Measurements from ENCODE around the gene C1orf226. TPM values are rescaled to one million over a fixed set of nuclear protein-coding genes. Genes with fewer than 3 reads are reported as not detected.
"Not testable (repeated sequence)": the region's sequence is repeated elsewhere in the genome, so short reads cannot be mapped to it uniquely, and the experiment has no call there.

Gene C1orf226
- total RNA-seq, 1 donor from 2014 or later, result 0.52 TPM

DNA sequence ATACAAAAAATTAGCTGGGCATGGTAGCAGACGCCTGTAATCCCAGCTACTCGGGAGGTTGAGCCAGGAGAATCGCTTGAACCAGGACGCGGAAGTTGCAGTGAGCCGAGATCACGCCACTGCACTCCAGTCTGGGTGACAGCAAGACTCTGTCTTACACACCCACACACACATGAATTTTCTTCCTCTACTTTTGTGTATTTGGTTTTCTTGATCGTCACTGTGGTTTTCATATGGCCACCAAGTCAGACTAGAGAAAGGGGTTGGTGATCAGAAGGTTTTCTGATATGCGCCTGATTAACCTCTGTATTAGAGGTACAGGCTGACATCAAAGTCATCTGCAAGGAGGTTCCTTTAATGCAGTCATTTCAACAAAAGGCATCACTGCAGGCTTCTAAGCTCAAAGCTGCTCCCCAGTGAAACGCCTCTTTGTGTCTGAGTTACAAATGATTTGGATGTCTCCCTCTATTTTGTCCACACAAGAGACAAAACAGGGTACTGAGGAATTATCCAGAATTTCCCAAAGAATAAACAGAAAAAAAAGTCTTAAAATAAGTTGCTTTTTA is 19.3 kb downstream of the C1orf226 start:
- Histone ChIP-seq H3K9me3 (ENCODE audit: control insufficient read depth in 3 of 3, low read length in 3 of 3) (no peaks in the 10 kb centered on the region), H3K27ac (ENCODE audit: low read depth, low read length) (no peak overlapping the region), H3K27me3 (ENCODE audit: control insufficient read depth in 3 of 3, insufficient read depth in 3 of 3, low read length in 3 of 3) (peaks cover 0 to 13% (median 3%) of the 10 kb centered on the region in 3 donors), H3K9ac (ENCODE audit: low read depth in 1 of 3, low read length in 3 of 3) (no peak overlapping the region), H3K36me3 (ENCODE audit: control insufficient read depth in 3 of 3, insufficient read depth in 3 of 3, low read length in 3 of 3) (no peaks in the 10 kb centered on the region), H3K4me3 (ENCODE audit: low read length in 3 of 3) (no peak overlapping the region), H3K4me1 (ENCODE audit: control insufficient read depth in 3 of 3, insufficient read depth in 3 of 3, low read length in 3 of 3) (no peaks in the 10 kb centered on the region)

DNA sequence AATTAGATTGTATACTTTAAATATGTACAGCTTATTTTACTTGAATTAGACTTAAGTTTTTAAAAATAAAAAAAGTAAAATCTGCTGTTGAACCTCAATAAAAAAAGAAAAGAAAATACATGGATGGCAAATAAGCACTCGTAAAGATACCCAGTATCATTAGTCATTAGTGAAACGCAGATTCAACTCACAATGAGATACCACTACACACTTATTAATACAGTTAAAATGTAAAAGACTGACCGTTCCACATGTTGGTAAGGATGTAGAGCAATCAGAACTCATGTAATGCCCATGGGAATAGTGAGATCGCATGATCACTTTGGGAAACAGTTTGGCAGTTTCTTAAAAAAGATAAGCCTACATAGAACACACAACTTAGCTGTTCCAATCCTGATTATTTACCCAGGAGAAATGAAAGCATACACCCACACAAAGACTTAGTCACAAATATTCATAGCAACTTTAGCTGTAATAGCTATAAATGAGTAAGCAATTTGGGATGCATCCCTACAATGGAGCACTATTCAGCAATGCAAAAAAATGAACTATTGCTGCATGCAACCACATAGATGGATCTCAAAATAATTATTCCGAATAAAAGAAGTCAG is 23.1 kb downstream of the C1orf226 start:
- H3K4me3 ChIP-seq (ENCODE audit: low read length in 3 of 3), result no peak overlapping the region
- H3K27ac ChIP-seq (ENCODE audit: low read depth, low read length), result no peak overlapping the region
- no peaks in the 10 kb centered on the region for H3K4me1 ChIP-seq (ENCODE audit: control insufficient read depth in 3 of 3, insufficient read depth in 3 of 3, low read length in 3 of 3)
- no peaks in the 10 kb centered on the region for H3K9me3 ChIP-seq (ENCODE audit: control insufficient read depth in 3 of 3, low read length in 3 of 3)
- no peak overlapping the region for H3K9ac ChIP-seq (ENCODE audit: low read depth in 1 of 3, low read length in 3 of 3)
- no peaks in the 10 kb centered on the region for H3K36me3 ChIP-seq (ENCODE audit: control insufficient read depth in 3 of 3, insufficient read depth in 3 of 3, low read length in 3 of 3)
- H3K27me3 ChIP-seq (ENCODE audit: control insufficient read depth in 3 of 3, insufficient read depth in 3 of 3, low read length in 3 of 3), result peaks cover 0 to 4% (median under 1%) of the 10 kb centered on the region in 3 donors

DNA sequence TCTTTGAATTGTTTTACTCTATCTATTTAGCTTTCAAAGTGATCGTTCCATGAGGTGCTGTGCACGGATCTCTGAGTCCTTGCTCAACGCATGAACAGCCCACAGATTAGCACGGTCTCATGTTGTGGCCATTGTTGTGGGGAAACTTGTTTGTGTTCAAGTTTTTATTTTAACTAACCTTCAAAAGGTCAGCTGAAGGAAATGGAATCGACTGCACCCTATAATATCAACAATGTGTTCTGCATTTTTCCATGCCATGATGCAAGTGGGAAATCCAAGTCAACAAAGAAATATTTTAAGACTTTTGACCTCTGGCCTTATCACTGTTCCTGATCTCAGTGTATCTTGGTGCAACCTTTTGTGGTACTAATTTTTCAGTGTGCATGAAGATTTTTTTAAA is 24.3 kb downstream of the C1orf226 start:
- H3K4me3 ChIP-seq (ENCODE audit: low read length in 3 of 3), result no peak overlapping the region
- no peak overlapping the region for H3K27ac ChIP-seq (ENCODE audit: low read depth, low read length)
- no peaks in the 10 kb centered on the region for H3K9me3 ChIP-seq (ENCODE audit: control insufficient read depth in 3 of 3, low read length in 3 of 3)
- no peaks in the 10 kb centered on the region for H3K4me1 ChIP-seq (ENCODE audit: control insufficient read depth in 3 of 3, insufficient read depth in 3 of 3, low read length in 3 of 3)
- H3K27me3 ChIP-seq (ENCODE audit: control insufficient read depth in 3 of 3, insufficient read depth in 3 of 3, low read length in 3 of 3), result peaks cover 0 to 2% (median 0%) of the 10 kb centered on the region in 3 donors
- H3K9ac ChIP-seq (ENCODE audit: low read depth in 1 of 3, low read length in 3 of 3), result no peak overlapping the region
- no peaks in the 10 kb centered on the region for H3K36me3 ChIP-seq (ENCODE audit: control insufficient read depth in 3 of 3, insufficient read depth in 3 of 3, low read length in 3 of 3)

GRCh38 chr1:162406811-162407210 is 25.3 kb downstream of the C1orf226 start:
- no peak overlapping the region for H3K4me3 ChIP-seq (ENCODE audit: low read length in 3 of 3)
- H3K27me3 ChIP-seq (ENCODE audit: control insufficient read depth in 3 of 3, insufficient read depth in 3 of 3, low read length in 3 of 3), result peaks cover 0 to 5% (median 0%) of the 10 kb centered on the region in 3 donors
- H3K36me3 ChIP-seq (ENCODE audit: control insufficient read depth in 3 of 3, insufficient read depth in 3 of 3, low read length in 3 of 3), result no peaks in the 10 kb centered on the region
- H3K9ac ChIP-seq (ENCODE audit: low read depth in 1 of 3, low read length in 3 of 3), result no peak overlapping the region
- H3K4me1 ChIP-seq (ENCODE audit: control insufficient read depth in 3 of 3, insufficient read depth in 3 of 3, low read length in 3 of 3), result no peaks in the 10 kb centered on the region
- H3K27ac ChIP-seq (ENCODE audit: low read depth, low read length), result no peak overlapping the region
- H3K9me3 ChIP-seq (ENCODE audit: control insufficient read depth in 3 of 3, low read length in 3 of 3), result no peaks in the 10 kb centered on the region

DNA sequence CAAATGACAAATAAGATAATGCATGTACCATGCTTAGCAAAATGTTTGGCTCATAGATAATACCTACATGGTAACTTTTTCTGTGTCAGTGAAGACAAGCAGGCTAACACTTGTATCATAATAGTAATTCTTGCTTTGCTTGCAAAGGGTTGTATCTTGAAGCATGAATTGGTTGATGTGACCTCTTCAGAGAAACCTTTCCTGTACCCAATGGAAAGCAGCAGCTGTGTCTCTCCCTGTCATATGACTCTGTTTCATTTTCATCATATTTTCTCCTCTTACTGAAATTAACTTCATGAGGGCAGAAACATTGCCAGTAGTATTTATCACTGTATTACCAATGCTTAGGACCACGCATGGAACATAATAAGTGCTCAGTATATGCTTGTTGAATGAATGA is 26.0 kb downstream of the C1orf226 start:
- no peaks in the 10 kb centered on the region for H3K36me3 ChIP-seq (ENCODE audit: control insufficient read depth in 3 of 3, insufficient read depth in 3 of 3, low read length in 3 of 3)
- H3K27ac ChIP-seq (ENCODE audit: low read depth, low read length), result no peak overlapping the region
- peaks cover 0 to 6% (median 0%) of the 10 kb centered on the region in 3 donors for H3K27me3 ChIP-seq (ENCODE audit: control insufficient read depth in 3 of 3, insufficient read depth in 3 of 3, low read length in 3 of 3)
- no peak overlapping the region for H3K9ac ChIP-seq (ENCODE audit: low read depth in 1 of 3, low read length in 3 of 3)
- H3K9me3 ChIP-seq (ENCODE audit: control insufficient read depth in 3 of 3, low read length in 3 of 3), result no peaks in the 10 kb centered on the region
- no peak overlapping the region for H3K4me3 ChIP-seq (ENCODE audit: low read length in 3 of 3)
- no peaks in the 10 kb centered on the region for H3K4me1 ChIP-seq (ENCODE audit: control insufficient read depth in 3 of 3, insufficient read depth in 3 of 3, low read length in 3 of 3)

GRCh38 chr1:162412002-162412401 is 30.5 kb downstream of the C1orf226 start, which contains the start of gene SH2D1B:
SH2D1B (minus strand) TSS chr1:162412136; CDS start chr1:162412016, 120 bp downstream.
- Histone ChIP-seq H3K36me3 (ENCODE audit: control insufficient read depth in 3 of 3, insufficient read depth in 3 of 3, low read length in 3 of 3) (no peaks in the 10 kb centered on the region), H3K4me1 (ENCODE audit: control insufficient read depth in 3 of 3, insufficient read depth in 3 of 3, low read length in 3 of 3) (no peaks in the 10 kb centered on the region), H3K4me3 (ENCODE audit: low read length in 3 of 3) (no peak within 1 kb of the TSS), H3K27ac (ENCODE audit: low read depth, low read length) (no peak within 1 kb of the TSS), H3K27me3 (ENCODE audit: control insufficient read depth in 3 of 3, insufficient read depth in 3 of 3, low read length in 3 of 3) (peaks cover 0 to 6% (median 0%) of the 10 kb centered on the region in 3 donors), H3K9ac (ENCODE audit: low read depth in 1 of 3, low read length in 3 of 3) (no peak within 1 kb of the TSS), H3K9me3 (ENCODE audit: control insufficient read depth in 3 of 3, low read length in 3 of 3) (no peaks in the 10 kb centered on the region)

DNA sequence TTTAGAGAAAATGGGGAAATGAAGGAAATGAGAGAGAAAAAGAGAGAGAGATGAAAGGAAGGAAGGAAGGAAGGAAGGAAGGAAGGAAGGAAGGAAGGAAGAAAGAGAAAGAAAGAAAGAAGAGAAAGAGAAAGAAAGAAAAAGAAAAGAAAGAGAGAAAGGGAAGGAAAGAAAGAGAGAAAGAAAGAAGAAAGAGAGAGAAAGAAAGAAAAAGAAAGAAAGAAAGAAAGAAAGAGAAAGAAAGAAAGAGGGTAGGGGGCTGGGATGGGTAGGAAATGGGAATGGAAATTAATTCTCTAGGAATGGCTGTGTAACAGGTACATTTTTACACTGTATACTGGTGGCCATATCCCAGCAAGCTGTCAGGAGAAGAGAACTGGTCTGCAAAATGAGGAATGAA is 34.7 kb downstream of the C1orf226 start:
- H3K27me3 ChIP-seq (ENCODE audit: control insufficient read depth in 3 of 3, insufficient read depth in 3 of 3, low read length in 3 of 3), result peaks cover 0 to 6% (median 0%) of the 10 kb centered on the region in 3 donors
- H3K36me3 ChIP-seq (ENCODE audit: control insufficient read depth in 3 of 3, insufficient read depth in 3 of 3, low read length in 3 of 3), result no peaks in the 10 kb centered on the region
- no peak overlapping the region for H3K4me3 ChIP-seq (ENCODE audit: low read length in 3 of 3)
- no peak overlapping the region for H3K27ac ChIP-seq (ENCODE audit: low read depth, low read length)
- H3K4me1 ChIP-seq (ENCODE audit: control insufficient read depth in 3 of 3, insufficient read depth in 3 of 3, low read length in 3 of 3), result no peaks in the 10 kb centered on the region
- H3K9me3 ChIP-seq (ENCODE audit: control insufficient read depth in 3 of 3, low read length in 3 of 3), result no peaks in the 10 kb centered on the region
- no peak overlapping the region for H3K9ac ChIP-seq (ENCODE audit: low read depth in 1 of 3, low read length in 3 of 3)

DNA sequence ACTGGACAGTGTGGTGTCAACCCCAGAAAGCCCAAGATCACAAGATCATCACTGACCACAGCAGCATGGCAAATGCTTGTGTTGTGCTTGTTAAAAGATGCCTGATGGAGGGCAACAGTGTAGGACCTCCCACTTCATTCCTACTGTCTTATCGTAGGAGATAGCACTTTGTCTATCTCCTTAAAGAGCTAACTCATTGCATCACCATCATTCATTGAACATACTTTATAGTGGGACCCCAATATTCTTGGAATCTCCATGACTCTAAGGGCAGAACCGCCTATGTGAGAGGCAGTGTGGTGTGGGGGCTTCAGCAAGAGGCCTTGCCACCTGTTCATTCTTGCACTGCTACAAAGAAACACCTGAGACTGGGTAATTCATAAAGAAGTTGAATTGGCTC is 35.4 kb downstream of the C1orf226 start:
- H3K27ac ChIP-seq (ENCODE audit: low read depth, low read length), result no peak overlapping the region
- H3K4me3 ChIP-seq (ENCODE audit: low read length in 3 of 3), result no peak overlapping the region
- H3K36me3 ChIP-seq (ENCODE audit: control insufficient read depth in 3 of 3, insufficient read depth in 3 of 3, low read length in 3 of 3), result no peaks in the 10 kb centered on the region

GRCh38 chr1:162417650-162418049 is 36.1 kb downstream of the C1orf226 start:
- H3K9ac ChIP-seq (ENCODE audit: low read depth in 1 of 3, low read length in 3 of 3), result no peak overlapping the region
- H3K27me3 ChIP-seq (ENCODE audit: control insufficient read depth in 3 of 3, insufficient read depth in 3 of 3, low read length in 3 of 3), result no peaks in the 10 kb centered on the region
- H3K36me3 ChIP-seq (ENCODE audit: control insufficient read depth in 3 of 3, insufficient read depth in 3 of 3, low read length in 3 of 3), result no peaks in the 10 kb centered on the region
- no peak overlapping the region for H3K4me3 ChIP-seq (ENCODE audit: low read length in 3 of 3)
- no peaks in the 10 kb centered on the region for H3K4me1 ChIP-seq (ENCODE audit: control insufficient read depth in 3 of 3, insufficient read depth in 3 of 3, low read length in 3 of 3)
- H3K9me3 ChIP-seq (ENCODE audit: control insufficient read depth in 3 of 3, low read length in 3 of 3), result no peaks in the 10 kb centered on the region
- H3K27ac ChIP-seq (ENCODE audit: low read depth, low read length), result no peak overlapping the region

More for the DNA sequence above, 35.4 kb downstream of the C1orf226 start:
- Histone ChIP-seq H3K27me3 (ENCODE audit: control insufficient read depth in 3 of 3, insufficient read depth in 3 of 3, low read length in 3 of 3) (peaks cover 0 to under 1% (median 0%) of the 10 kb centered on the region in 3 donors), H3K9ac (ENCODE audit: low read depth in 1 of 3, low read length in 3 of 3) (no peak overlapping the region), H3K4me1 (ENCODE audit: control insufficient read depth in 3 of 3, insufficient read depth in 3 of 3, low read length in 3 of 3) (no peaks in the 10 kb centered on the region), H3K9me3 (ENCODE audit: control insufficient read depth in 3 of 3, low read length in 3 of 3) (no peaks in the 10 kb centered on the region)

GRCh38 chr1:162418584-162418983 is 37.1 kb downstream of the C1orf226 start:
- not testable (repeated sequence) for H3K36me3 ChIP-seq (ENCODE audit: control insufficient read depth in 3 of 3, insufficient read depth in 3 of 3, low read length in 3 of 3); H3K9ac ChIP-seq (ENCODE audit: low read depth in 1 of 3, low read length in 3 of 3); H3K27me3 ChIP-seq (ENCODE audit: control insufficient read depth in 3 of 3, insufficient read depth in 3 of 3, low read length in 3 of 3); H3K9me3 ChIP-seq (ENCODE audit: control insufficient read depth in 3 of 3, low read length in 3 of 3); H3K4me3 ChIP-seq (ENCODE audit: low read length in 3 of 3); H3K27ac ChIP-seq (ENCODE audit: low read depth, low read length); H3K4me1 ChIP-seq (ENCODE audit: control insufficient read depth in 3 of 3, insufficient read depth in 3 of 3, low read length in 3 of 3)

All from skeletal muscle tissue (tissue), 4 donors.